OCI-LY1 (cell line): ENCODE results near the gene SHISAL2A.

Experiments
- H2AFZ ChIP-seq: fragments of 200-600 bp; sonication (generic), shearing (Covaris generic); 2 replicates; pipeline ENCODE4 v1.6.0; 2014; ENCODE audit warnings: antibody characterized with exemption, mild to moderate bottlenecking, low read length
- H3F3A ChIP-seq: fragments of 200-600 bp; sonication (generic), shearing (Covaris generic); 2 replicates; pipeline ENCODE4 v1.6.0; 2014; ENCODE audit warnings: mild to moderate bottlenecking, antibody characterized with exemption, low read length, moderate library complexity; ENCODE audit not compliant: insufficient read depth
- H3K27ac ChIP-seq: fragments of 200-600 bp; sonication (generic); 2 replicates; pipeline ENCODE4 v1.5.1; 2014; ENCODE audit warnings: low read length, mixed run types, mild to moderate bottlenecking, low read depth; ENCODE audit not compliant: poor library complexity, severe bottlenecking
- H3K27me3 ChIP-seq: fragments of 200-600 bp; sonication (generic); 2 replicates; pipeline ENCODE4 v1.6.0; 2014; ENCODE audit warnings: antibody characterized with exemption, mild to moderate bottlenecking, low read length, moderate library complexity; ENCODE audit not compliant: insufficient read depth
- H3K36me3 ChIP-seq: fragments of 200-600 bp; sonication (generic); 2 replicates; pipeline ENCODE4 v1.6.1; 2014; ENCODE audit warnings: mild to moderate bottlenecking, antibody characterized with exemption, low read length, moderate library complexity, mixed read lengths; ENCODE audit not compliant: insufficient read depth
- H3K4me1 ChIP-seq: fragments of 200-600 bp; sonication (generic); 2 replicates; pipeline ENCODE4 v1.5.1; 2014; ENCODE audit warnings: mild to moderate bottlenecking, low read length, moderate library complexity; ENCODE audit not compliant: insufficient read depth, severe bottlenecking
- H3K4me2 ChIP-seq: fragments of 200-600 bp; sonication (generic), shearing (Covaris generic); 2 replicates; pipeline ENCODE4 v1.6.1; 2014; ENCODE audit warnings: low read length
- H3K4me3 ChIP-seq: fragments of 200-600 bp; sonication (generic); 2 replicates; pipeline ENCODE4 v1.5.1; 2014; ENCODE audit warnings: low read length, low read depth, mild to moderate bottlenecking, mixed read lengths; ENCODE audit not compliant: poor library complexity, severe bottlenecking
- H3K79me2 ChIP-seq: fragments of 200-600 bp; shearing (Covaris generic); 2 replicates; pipeline ENCODE4 v1.6.1; 2016; ENCODE audit warnings: mixed run types, low read length, mixed read lengths; ENCODE audit not compliant: insufficient read depth
- H3K9ac ChIP-seq: fragments of 200-600 bp; sonication (generic), shearing (Covaris generic); 2 replicates; pipeline ENCODE4 v1.6.1; 2014; ENCODE audit warnings: mild to moderate bottlenecking, low read length, mixed read lengths
- H3K9me2 ChIP-seq: fragments of 200-600 bp; sonication (generic), shearing (Covaris generic); 2 replicates; pipeline ENCODE4 v1.6.1; 2014; ENCODE audit warnings: low read depth, mild to moderate bottlenecking, low read length, mixed read lengths
- H3K9me3 ChIP-seq: fragments of 200-600 bp; shearing (Covaris generic); 2 replicates; pipeline ENCODE4 v1.6.1; 2014; ENCODE audit warnings: low read length, mixed read lengths
- H4K20me1 ChIP-seq: fragments of 200-600 bp; sonication (generic), shearing (Covaris generic); 2 replicates; pipeline ENCODE4 v1.6.0; 2016; ENCODE audit warnings: mild to moderate bottlenecking, low read length; ENCODE audit not compliant: insufficient read depth
- CTCF ChIP-seq: fragments of 200-600 bp; sonication (generic), shearing (Covaris generic); IDR thresholded peaks from 2 replicates; pipeline ENCODE4 v1.5.1; 2017; ENCODE audit warnings: mild to moderate bottlenecking, antibody characterized with exemption, low read length, moderate library complexity, mixed read lengths
- EZH2 ChIP-seq: fragments of 200-600 bp; sonication (generic), shearing (Covaris generic); IDR thresholded peaks from 2 replicates; pipeline ENCODE4 v1.8.0; 2017; ENCODE audit warnings: borderline replicate concordance, mixed run types, mild to moderate bottlenecking, antibody characterized with exemption, low read length, moderate library complexity, mixed read lengths

The SHISAL2A gene

DNA sequence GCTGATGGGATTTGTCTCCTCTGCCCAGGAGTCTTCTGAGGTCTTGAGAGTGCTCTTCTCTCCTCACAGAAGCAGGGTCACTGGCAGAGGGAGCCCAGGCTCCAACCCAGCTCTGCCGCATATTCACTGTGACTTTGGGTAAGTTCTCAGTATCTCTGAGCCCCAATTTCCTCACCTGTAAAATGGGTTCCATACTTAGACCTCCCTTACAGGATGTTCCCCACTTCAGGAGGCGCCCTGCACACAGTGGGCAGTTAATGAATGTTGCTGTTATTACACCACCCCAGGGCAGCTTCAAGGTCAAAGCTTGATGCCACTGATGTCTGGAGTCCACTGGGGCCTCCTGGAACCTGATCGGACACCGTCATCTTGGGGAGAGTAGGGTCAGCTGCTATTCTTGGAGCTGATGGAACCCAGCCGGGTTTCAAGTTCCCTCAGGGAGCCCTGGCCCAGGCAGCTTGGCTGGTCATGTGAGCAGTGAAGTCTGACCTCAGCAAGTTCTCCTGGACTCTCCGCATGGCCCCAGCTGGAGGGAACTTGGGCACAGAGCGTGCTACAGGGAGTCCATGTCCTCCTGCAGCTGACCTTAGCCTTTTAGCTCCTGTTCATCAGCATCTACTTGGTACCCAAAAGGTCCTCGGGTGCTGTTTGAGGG lies 43.4 kb downstream of the SHISAL2A start:
- no peaks in the 10 kb centered on the region for H3K9me3 ChIP-seq
- H3K27ac ChIP-seq: no peak overlapping the region
- no peaks in the 10 kb centered on the region for H3K79me2 ChIP-seq
- H3K4me3 ChIP-seq: no peak overlapping the region
- TF ChIP-seq EZH2 (no peak), CTCF (no peak)
- H3K27me3 ChIP-seq: no peaks in the 10 kb centered on the region
- no peaks in the 10 kb centered on the region for H3K9me2 ChIP-seq
- no peaks in the 10 kb centered on the region for H3K36me3 ChIP-seq
- no peak overlapping the region for H3K9ac ChIP-seq
- no peaks in the 10 kb centered on the region for H4K20me1 ChIP-seq
- H3K4me1 ChIP-seq: no peaks in the 10 kb centered on the region
- no peaks in the 10 kb centered on the region for H3F3A ChIP-seq
- no peak overlapping the region for H2AFZ ChIP-seq
- no peak overlapping the region for H3K4me2 ChIP-seq

DNA sequence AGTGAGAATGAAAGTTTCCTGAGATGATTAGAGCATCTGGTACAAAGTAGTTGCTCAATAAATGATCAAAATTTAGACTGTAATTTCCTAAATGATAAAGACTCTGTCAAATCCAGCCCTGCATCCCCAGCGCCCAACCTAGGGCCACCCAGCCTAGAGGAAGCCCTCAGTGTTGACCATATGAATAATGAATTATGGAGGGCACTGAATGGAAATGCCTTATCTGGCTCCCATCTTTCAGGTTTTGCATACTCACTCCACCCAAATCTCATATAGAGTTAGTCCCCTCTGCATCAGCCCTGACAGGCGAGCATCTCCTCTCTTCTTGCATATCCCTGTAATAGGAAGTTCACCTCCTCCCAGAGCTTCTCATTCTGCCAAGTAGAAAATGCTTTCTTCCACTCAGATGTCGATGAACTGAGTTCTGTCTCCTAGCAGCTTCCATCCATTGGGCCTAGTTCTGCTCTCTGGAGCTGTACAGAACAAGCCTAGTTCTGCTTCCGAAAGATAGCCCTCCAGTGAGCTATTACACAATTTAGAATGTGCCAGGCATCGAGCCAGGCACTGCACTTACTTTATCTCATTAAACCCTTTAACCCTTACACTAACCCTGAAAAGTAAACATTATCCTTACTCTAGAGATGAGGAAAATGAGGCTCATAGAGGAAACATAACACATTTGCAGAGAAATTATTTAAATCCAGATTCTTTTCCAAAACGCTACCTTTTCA lies 44.3 kb downstream of the SHISAL2A start:
- H3K79me2 ChIP-seq: no peaks in the 10 kb centered on the region
- H3K4me3 ChIP-seq: no peak overlapping the region
- no peak overlapping the region for H2AFZ ChIP-seq
- no peaks in the 10 kb centered on the region for H3K36me3 ChIP-seq
- TF ChIP-seq CTCF (no peak), EZH2 (no peak)
- no peak overlapping the region for H3K27ac ChIP-seq
- H3K4me1 ChIP-seq: no peaks in the 10 kb centered on the region
- no peaks in the 10 kb centered on the region for H3K27me3 ChIP-seq
- no peak overlapping the region for H3K9ac ChIP-seq
- H3K9me3 ChIP-seq: no peaks in the 10 kb centered on the region
- no peaks in the 10 kb centered on the region for H4K20me1 ChIP-seq
- H3K9me2 ChIP-seq: no peaks in the 10 kb centered on the region
- no peak overlapping the region for H3K4me2 ChIP-seq
- H3F3A ChIP-seq: no peaks in the 10 kb centered on the region

DNA sequence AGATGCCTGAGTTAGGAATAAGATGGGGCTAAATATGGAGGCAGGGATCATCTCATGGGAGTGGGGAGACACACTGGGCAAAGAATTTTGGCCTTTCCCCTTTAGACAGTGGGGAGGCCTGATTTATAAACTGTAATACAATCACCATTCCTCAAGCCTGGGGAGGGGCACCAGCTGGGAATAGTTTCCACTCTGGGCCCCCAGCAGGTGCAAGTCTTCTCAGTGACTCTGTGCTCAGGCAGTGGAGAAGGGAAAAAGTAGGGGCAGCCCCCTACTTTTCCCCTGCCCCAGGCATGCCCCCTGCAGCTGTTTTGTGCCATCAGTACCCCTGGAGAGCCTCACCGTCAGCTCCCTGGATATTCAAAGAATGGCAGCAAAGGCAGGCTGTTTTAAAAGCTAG lies 46.1 kb downstream of the SHISAL2A start:
- Histone ChIP-seq H3K4me2 (no peak overlapping the region), H3K27ac (no peak overlapping the region), H3K9me2 (no peaks in the 10 kb centered on the region), H4K20me1 (no peaks in the 10 kb centered on the region), H3K4me3 (no peak overlapping the region), H3K9ac (no peak overlapping the region), H3F3A (no peaks in the 10 kb centered on the region), H2AFZ (no peak overlapping the region), H3K79me2 (no peaks in the 10 kb centered on the region), H3K4me1 (no peaks in the 10 kb centered on the region), H3K27me3 (no peaks in the 10 kb centered on the region), H3K36me3 (peaks cover 6% of the 10 kb centered on the region; the same call in 1 of the 2 replicates), H3K9me3 (no peaks in the 10 kb centered on the region)
- TF ChIP-seq EZH2 (no peak), CTCF (no peak)
